T-cell (primary cell): ENCODE results near the gene TBX15. TPM values are rescaled to one million over a fixed set of nuclear protein-coding genes. Genes with fewer than 3 reads are reported as not detected.

Experiments used
- ATAC-seq, 4 experiments: fragments of 200-7000 bp in 3 of 4; fragments of 150-1000 bp in 1 of 4; cut with Tn5 transposase; replicated peaks in 1 of 4; 1 replicate in 3 of 4; 2 replicates in 1 of 4; pipeline ENCODE4 v1.10.0; 2021; ENCODE audit warnings: moderate library complexity in 3 of 4, mild to moderate bottlenecking in 2 of 4, moderate number of reproducible peaks in 1 of 4
- CTCF ChIA-PET, 2 donors: fragments of 300-600 bp; sonication (Branson Sonifier 250); formaldehyde crosslinking; loops; one replicate each; lab custom pipeline; 2022; ENCODE audit warnings: antibody characterized with exemption in 2 of 2; lab: Charles Lee
- POLR2A ChIA-PET, 2 donors: fragments of 300-600 bp; sonication (Branson Sonifier 250); formaldehyde crosslinking; loops; one replicate each; lab custom pipeline; 2022; ENCODE audit warnings: antibody characterized with exemption in 2 of 2; lab: Charles Lee
- DNase-seq, 35 experiments: peaks; one replicate each; pipeline versions ENCODE4 v3.0.0 to v3.0.0-alpha.2; 2013 to 2023
- H3K27ac ChIP-seq: one replicate; pipeline ENCODE4 v1.5.1; 2013; ENCODE audit warnings: low read length
- H3K27me3 ChIP-seq, 2 experiments: replicated peaks in 1 of 2; 1 replicate in 1 of 2; 2 replicates in 1 of 2; pipeline versions ENCODE4 v1.6.1 to v1.7.0; 2013; ENCODE audit warnings: low read length in 1 of 2, mixed read lengths in 1 of 2; ENCODE audit not compliant: control insufficient read depth in 2 of 2, insufficient read depth in 2 of 2; ENCODE audit errors: extremely low read depth in 1 of 2
- H3K36me3 ChIP-seq, 2 donors: 1 replicate in 1 of 2; 2 replicates in 1 of 2; pipeline versions ENCODE4 v1.6.1 to v1.7.0; 2013; ENCODE audit warnings: low read length in 1 of 2; ENCODE audit not compliant: control insufficient read depth in 2 of 2, insufficient read depth in 1 of 2; ENCODE audit errors: extremely low read depth in 1 of 2
- H3K4me1 ChIP-seq, 2 experiments: 1 replicate in 1 of 2; 2 replicates in 1 of 2; pipeline versions ENCODE4 v1.6.1 to v1.7.0; 2013; ENCODE audit warnings: low read length in 2 of 2, mixed read lengths in 1 of 2; ENCODE audit not compliant: insufficient read depth in 2 of 2, control insufficient read depth in 1 of 2; ENCODE audit errors: extremely low read depth in 1 of 2
- H3K4me3 ChIP-seq, 2 donors: 1 replicate in 1 of 2; 2 replicates in 1 of 2; pipeline versions ENCODE4 v1.5.1 to v1.7.0; 2013; ENCODE audit warnings: mild to moderate bottlenecking in 2 of 2, low read length in 1 of 2, moderate library complexity in 1 of 2; ENCODE audit not compliant: control insufficient read depth in 1 of 2; ENCODE audit errors: extremely low read depth in 1 of 2
- H3K9me3 ChIP-seq: 2 replicates; pipeline ENCODE4 v1.7.0; 2013
- H3K27ac Mint-ChIP-seq, 2 donors: one replicate each; pipeline ENCODE4 v1.8.0; 2020 to 2021; ENCODE audit warnings: mild to moderate bottlenecking in 2 of 2, mixed read lengths in 2 of 2
- H3K27me3 Mint-ChIP-seq, 2 donors: one replicate each; pipeline ENCODE4 v1.8.0; 2021 to 2022; ENCODE audit warnings: mixed read lengths in 2 of 2
- H3K36me3 Mint-ChIP-seq: one replicate; pipeline ENCODE4 v1.8.0; 2021; ENCODE audit warnings: mixed read lengths
- H3K4me1 Mint-ChIP-seq, 3 donors: one replicate each; pipeline ENCODE4 v1.8.0; 2020 to 2022; ENCODE audit warnings: mixed read lengths in 3 of 3, mild to moderate bottlenecking in 1 of 3
- H3K4me3 Mint-ChIP-seq, 3 donors: one replicate each; pipeline ENCODE4 v1.8.0; 2020 to 2022; ENCODE audit warnings: mild to moderate bottlenecking in 3 of 3, mixed read lengths in 3 of 3, moderate library complexity in 3 of 3
- H3K9me3 Mint-ChIP-seq, 3 donors: one replicate each; pipeline ENCODE4 v1.8.0; 2020 to 2022; ENCODE audit warnings: mixed read lengths in 3 of 3
- WGBS: methylation state at CpG from one replicate; pipeline ENCODE4 v1.1.5; 2013; ENCODE audit warnings: missing lambda C conversion rate; ENCODE audit not compliant: insufficient coverage; 5-methylcytosine and 5-hydroxymethylcytosine counted together
- total RNA-seq, 35 experiments: library from RNA in 6 of 35; stranded (reverse) in 6 of 35; fragments of 120-200 nt in 1 of 35; gene quantifications; one replicate each; pipeline versions ENCODE4 v1.2.1 to v1.2.4 and lab custom pipeline; 2013 to 2026

TBX15 gene
- total RNA-seq, 5 donors from 2014 or later (not counting 1 experiment from before 2014, with no cell fraction given) = 0.12 TPM; not detected in 4

DNA sequence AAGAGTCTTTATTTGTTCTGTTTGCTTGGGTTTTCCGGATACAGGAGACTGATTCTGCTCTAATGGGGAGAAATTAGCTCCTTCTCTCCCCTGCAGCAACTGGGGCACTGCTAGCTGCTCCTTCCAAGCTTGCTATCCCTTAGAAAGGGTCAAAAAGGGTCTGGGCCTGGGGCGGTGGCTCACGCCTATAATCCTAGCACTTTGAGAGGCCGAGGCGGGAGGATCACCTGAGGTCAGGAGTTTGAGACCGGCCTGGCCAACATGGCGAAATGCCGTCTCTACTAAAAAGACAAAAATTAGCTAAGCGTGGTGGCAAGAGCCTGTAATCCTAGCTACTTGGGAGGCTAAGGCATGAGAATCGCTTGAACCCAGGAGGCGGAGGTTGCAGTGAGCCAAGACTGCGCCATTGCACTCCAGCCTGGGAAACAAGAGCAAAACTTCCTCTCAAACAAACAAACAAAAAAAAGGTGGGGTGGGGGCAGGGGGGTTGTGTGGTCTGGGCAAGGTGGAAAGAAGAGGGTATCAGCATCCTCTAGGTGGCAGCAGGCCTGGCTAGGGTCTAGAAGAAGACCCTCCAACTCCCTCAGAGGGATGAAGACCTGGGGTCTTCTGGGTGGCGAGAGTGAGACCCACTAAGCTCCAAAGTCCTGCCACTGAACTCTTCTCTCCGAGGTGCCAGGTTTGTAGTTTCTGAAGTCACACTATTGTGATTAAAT, 15.4 kb upstream of the TBX15 start:
- Mint-ChIP-seq H3K27ac (no peak overlapping the region), H3K9me3 (peaks cover 0 to 8% (median 4%) of the 10 kb centered on the region in 3 donors), H3K36me3 (peaks cover 3% of the 10 kb centered on the region), H3K27me3 (peaks cover 72 to 81% of the 10 kb centered on the region in 2 donors), H3K4me3 (no peak overlapping the region), H3K4me1 (peaks cover 12 to 21% (median 14%) of the 10 kb centered on the region in 3 donors)
- no peak for ATAC-seq
- no peaks in the 10 kb centered on the region for H3K36me3 ChIP-seq
- H3K27ac ChIP-seq = no peak overlapping the region
- peaks cover 0 to 22% of the 10 kb centered on the region in 2 experiments for H3K4me1 ChIP-seq
- ChIA-PET POLR2A (no interaction called here), CTCF (no interaction called here)
- DNase-seq = no peak
- peaks cover 33 to 88% of the 10 kb centered on the region in 2 experiments for H3K27me3 ChIP-seq
- WGBS = 59% methylated on average over 7 of the region's 14 CpGs
- H3K4me3 ChIP-seq = no peak overlapping the region
- H3K9me3 ChIP-seq = no peaks in the 10 kb centered on the region

DNA sequence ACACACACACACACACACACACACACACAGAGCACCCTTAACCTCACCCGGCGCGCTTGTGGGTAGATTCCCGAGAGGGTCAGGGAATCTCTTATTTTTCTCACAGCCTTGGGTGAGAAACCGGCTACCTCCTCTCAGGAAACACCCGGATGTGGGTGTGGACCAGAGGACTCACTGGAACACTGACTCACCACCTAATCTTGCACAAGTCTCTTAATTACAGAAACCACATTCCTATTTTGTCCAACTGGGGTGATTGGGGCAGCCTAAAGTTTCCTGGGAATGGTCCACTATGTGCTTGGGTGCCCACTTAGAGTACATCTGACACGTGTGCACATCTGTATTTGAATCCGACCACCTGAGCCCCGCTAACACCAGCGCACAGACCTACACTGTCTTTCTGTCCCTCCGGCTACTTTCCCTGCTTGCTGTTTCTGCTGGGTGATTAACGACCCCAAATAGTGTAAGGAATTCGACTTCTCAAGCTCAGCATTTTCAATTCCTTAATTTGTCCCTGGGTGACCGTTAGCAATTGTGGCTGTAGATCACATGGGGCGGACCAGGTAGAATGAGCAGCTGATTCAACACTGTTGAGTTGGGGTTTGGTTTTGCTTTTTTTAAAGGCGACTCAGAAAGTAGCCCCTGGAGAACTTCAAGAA, 14.0 kb upstream of the TBX15 start:
- 16% methylated on average over 10 of the region's 16 CpGs for WGBS
- H3K27ac Mint-ChIP-seq = peak overlapping the region in 1 of 2 donors; percentile 8
- H3K36me3 Mint-ChIP-seq = peaks cover 7% of the 10 kb centered on the region
- H3K4me3 ChIP-seq = no peak overlapping the region
- ChIA-PET CTCF (no interaction called here), POLR2A (no interaction called here)
- H3K4me1 ChIP-seq = peaks cover 0 to 9% of the 10 kb centered on the region in 2 experiments
- no peak overlapping the region for H3K27ac ChIP-seq
- peaks cover 32 to 87% of the 10 kb centered on the region in 2 experiments for H3K27me3 ChIP-seq
- H3K4me3 Mint-ChIP-seq = peak overlapping the region in 1 of 3 donors; percentile 13
- DNase-seq (no peak), ATAC-seq (no peak)
- H3K36me3 ChIP-seq = no peaks in the 10 kb centered on the region
- peaks cover 10 to 17% (median 10%) of the 10 kb centered on the region in 3 donors for H3K4me1 Mint-ChIP-seq
- H3K27me3 Mint-ChIP-seq = peaks cover 77 to 84% of the 10 kb centered on the region in 2 donors
- H3K9me3 ChIP-seq = no peaks in the 10 kb centered on the region
- peaks cover 0 to 8% (median 4%) of the 10 kb centered on the region in 3 donors for H3K9me3 Mint-ChIP-seq

DNA sequence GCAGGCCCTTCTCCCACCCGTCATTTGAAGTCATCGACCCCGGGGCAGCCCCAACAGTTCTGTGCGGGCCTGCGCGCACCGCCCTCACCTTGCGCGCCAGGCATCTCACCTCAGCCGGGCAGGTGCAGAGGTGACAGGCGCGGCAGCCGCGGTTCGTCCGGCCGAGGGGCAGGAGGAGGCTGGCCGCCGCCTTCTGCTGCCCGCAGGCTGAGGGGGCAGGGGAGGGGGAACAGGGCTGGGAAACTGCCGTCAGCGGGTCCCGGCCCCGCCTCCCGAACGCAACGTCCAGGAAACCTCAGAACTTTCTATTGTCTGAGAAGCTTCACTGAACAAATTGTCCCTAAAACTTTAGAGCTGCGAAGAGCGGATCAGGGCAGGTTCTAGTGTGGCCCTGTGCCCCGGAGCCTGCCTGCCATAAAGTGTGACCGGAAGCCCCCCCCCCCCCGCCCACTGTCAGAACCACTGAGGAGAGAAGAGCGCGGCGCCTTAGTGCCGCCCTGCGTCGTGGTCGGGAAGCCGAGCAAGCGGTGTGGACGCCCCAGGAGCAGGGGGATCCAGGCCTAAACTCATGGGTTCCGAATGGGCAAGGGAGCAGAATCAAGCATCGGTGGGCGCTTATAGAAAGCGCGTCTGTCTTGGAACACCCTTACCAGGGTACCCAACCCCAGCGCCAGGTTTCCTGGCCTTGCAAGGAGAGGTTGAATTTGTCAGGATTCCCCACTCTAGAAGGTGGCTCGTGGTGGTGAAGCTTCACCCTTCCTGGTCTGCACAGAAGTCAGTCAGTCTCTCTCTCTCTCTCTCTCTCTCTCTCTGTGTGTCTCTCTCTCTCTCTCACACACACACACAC, 13.3 kb upstream of the TBX15 start:
- Mint-ChIP-seq H3K9me3 (peaks cover 0 to 8% (median 4%) of the 10 kb centered on the region in 3 donors), H3K36me3 (peaks cover 7% of the 10 kb centered on the region), H3K4me3 (no peak overlapping the region), H3K27ac (no peak overlapping the region), H3K27me3 (peaks cover 80 to 85% of the 10 kb centered on the region in 2 donors), H3K4me1 (peaks cover 10 to 17% (median 10%) of the 10 kb centered on the region in 3 donors)
- Histone ChIP-seq H3K36me3 (no peaks in the 10 kb centered on the region), H3K4me1 (peaks cover 0 to 9% of the 10 kb centered on the region in 2 experiments), H3K27me3 (peaks cover 37 to 85% of the 10 kb centered on the region in 2 experiments), H3K9me3 (no peaks in the 10 kb centered on the region), H3K4me3 (no peak overlapping the region), H3K27ac (no peak overlapping the region)
- DNase-seq = no peak
- ChIA-PET CTCF (no interaction called here), POLR2A (no interaction called here)
- ATAC-seq = no peak
- WGBS = 15% methylated on average over 33 of the region's 49 CpGs

DNA sequence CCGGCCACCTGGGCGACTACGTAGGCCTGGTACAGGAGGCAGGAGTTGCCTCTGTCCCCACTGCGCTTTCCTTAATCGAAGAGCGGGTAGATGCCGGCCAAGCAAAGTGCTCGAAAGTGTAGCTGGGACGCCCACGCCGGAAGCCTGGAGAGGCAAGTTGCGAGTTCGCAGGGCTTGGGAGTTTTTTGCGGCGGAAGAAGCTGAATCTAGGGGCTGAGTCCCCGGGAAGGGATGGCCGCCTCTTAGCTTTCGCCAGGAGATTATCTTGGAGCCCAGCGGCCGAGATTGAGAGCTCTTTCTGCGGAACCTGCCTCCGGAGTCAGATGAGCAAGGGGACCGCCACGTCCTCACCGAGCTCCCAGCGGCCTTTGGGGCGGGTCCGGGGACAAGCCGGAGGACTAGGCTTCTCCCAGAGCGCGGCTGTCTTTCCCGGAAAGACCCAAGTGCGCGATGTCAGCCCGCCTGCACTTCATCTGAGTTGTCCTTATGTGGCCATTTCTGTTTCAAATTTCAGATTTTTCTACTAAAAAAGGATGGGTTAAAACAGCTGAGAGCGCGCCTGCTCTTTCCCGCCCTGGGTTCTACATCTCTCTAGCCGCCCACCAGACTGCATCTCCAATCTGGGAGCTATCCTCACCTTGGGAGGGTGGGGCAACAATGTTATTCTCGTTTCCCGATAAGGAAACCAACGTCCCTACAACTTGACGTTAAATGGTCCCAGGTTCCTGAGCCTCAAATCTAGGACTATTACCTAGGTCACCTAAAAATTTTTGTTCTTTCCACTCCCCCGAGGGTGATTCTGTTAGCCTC, 12.4 kb upstream of the TBX15 start:
- H3K27me3 Mint-ChIP-seq = peaks cover 77 to 84% of the 10 kb centered on the region in 2 donors
- Histone ChIP-seq H3K9me3 (no peaks in the 10 kb centered on the region), H3K27me3 (peaks cover 33 to 80% of the 10 kb centered on the region in 2 experiments), H3K4me3 (peak overlapping the region in 1 of 2 donors; percentile 41), H3K27ac (no peak overlapping the region), H3K4me1 (peaks cover 0 to 9% of the 10 kb centered on the region in 2 experiments), H3K36me3 (no peaks in the 10 kb centered on the region)
- DNase-seq (no peak), ATAC-seq (no peak)
- WGBS = 9% methylated on average over 40 of the region's 44 CpGs
- peaks cover 0 to 5% (median under 1%) of the 10 kb centered on the region in 3 donors for H3K9me3 Mint-ChIP-seq
- POLR2A ChIA-PET = no interaction called here
- CTCF ChIA-PET = no interaction called here
- H3K4me3 Mint-ChIP-seq = peak overlapping the region in 1 of 3 donors; percentile 35
- no peak overlapping the region for H3K27ac Mint-ChIP-seq
- peaks cover 10 to 15% (median 10%) of the 10 kb centered on the region in 3 donors for H3K4me1 Mint-ChIP-seq
- H3K36me3 Mint-ChIP-seq = peaks cover 7% of the 10 kb centered on the region

DNA sequence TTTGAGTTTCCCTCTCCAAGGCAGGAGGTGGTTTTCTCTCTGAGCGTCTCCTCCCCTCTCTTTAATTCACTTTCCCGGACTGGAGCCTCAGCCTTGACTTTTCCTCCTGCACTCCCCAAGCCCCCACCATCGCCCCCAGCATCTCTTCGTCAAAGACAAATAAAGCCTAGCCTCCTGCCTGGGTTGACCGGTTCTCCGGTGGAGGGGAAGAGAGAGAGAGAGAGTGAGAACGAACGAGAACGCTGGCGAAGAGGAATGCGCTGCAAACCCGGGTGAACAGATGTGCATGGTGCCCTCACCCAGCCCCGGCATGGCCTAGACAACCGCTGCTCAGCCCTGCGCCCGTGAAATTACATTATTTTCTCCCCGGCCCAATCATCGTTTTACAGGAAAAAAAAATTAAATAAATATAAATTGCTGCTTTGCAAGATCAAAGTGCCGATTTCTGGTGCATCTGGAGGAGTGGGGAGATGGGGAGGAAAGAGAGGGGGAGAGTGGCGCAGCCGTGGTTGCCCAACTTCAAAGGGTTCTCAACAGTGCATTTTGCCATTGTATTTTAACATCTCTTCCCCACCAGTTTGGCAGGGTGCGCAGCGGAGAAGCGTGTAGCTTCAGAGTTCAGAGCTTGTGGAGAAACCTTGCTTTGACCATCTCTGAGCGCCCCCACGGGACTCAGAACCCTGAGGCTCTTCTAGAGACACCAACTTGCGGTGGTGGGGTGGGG, 11.4 kb upstream of the TBX15 start:
- 17% methylated on average over 10 of the region's 27 CpGs for WGBS
- H3K4me3 ChIP-seq = no peak overlapping the region
- peaks cover 31 to 86% of the 10 kb centered on the region in 2 experiments for H3K27me3 ChIP-seq
- no peak overlapping the region for H3K27ac ChIP-seq
- Mint-ChIP-seq H3K27me3 (peaks cover 77 to 86% of the 10 kb centered on the region in 2 donors), H3K4me3 (peak overlapping the region in 1 of 3 donors; percentile 35), H3K9me3 (peaks cover 0 to 4% (median 0%) of the 10 kb centered on the region in 3 donors), H3K4me1 (peaks cover 10 to 15% (median 10%) of the 10 kb centered on the region in 3 donors), H3K36me3 (peaks cover 7% of the 10 kb centered on the region), H3K27ac (no peak overlapping the region)
- CTCF ChIA-PET = no interaction called here
- no peaks in the 10 kb centered on the region for H3K9me3 ChIP-seq
- peaks cover 0 to 9% of the 10 kb centered on the region in 2 experiments for H3K4me1 ChIP-seq
- POLR2A ChIA-PET = no interaction called here
- ATAC-seq = no peak
- no peaks in the 10 kb centered on the region for H3K36me3 ChIP-seq
- DNase-seq = no peak
